ENCODE data around the gene PCBP3. TPM values are rescaled to one million over a fixed set of nuclear protein-coding genes. Genes with fewer than 3 reads are reported as not detected.

Gene PCBP3
- total RNA-seq, 2 donors from 2014 or later, result 2.1 to 5.3 TPM

DNA sequence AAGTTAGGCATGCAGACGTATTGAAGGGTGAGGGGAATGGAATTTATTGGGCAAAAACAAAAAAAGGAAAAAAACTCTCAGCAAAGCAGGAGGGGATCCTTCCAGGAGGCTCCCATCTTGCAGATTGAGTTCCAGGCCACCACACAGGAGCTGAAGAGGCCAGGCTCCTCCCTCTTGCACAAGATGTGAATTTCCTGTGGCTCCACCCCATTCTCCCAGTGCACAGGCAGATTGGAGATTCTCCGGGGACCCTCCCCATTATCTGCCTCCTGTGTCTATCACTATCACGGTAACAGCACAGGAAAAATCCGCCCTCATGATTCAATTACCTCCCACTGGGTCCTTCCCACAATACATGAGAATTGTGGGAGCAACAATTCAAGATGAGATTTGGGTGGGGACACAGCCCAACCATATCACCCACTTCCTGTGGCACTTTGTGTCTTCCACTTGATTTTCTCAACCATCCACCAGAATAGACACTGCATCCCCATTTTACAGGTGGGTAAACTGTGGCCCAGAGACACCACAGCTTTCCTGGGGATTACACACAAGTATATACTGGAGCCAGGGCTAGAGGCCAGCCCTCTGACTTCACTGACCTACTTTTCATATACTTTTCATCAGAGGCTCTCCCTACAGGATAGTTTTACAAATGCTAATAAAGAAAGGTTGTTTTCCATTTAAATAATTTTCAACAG is 319.2 kb downstream of the PCBP3 start:
- Histone ChIP-seq H3K27me3 (no peaks in the 10 kb centered on the region), H3K27ac (no peak overlapping the region), H3K9me3 (no peaks in the 10 kb centered on the region), H3K4me1 (no peaks in the 10 kb centered on the region), H3K4me3 (no peak overlapping the region), H3K36me3 (no peaks in the 10 kb centered on the region), H3K9ac (ENCODE audit: low read depth in 2 of 2, low read length in 2 of 2) (no peak overlapping the region)
- intact Hi-C loops (cut with DNase I), result no loop called here
- DNase-seq, result no peak
- TF ChIP-seq, protein P1, sequence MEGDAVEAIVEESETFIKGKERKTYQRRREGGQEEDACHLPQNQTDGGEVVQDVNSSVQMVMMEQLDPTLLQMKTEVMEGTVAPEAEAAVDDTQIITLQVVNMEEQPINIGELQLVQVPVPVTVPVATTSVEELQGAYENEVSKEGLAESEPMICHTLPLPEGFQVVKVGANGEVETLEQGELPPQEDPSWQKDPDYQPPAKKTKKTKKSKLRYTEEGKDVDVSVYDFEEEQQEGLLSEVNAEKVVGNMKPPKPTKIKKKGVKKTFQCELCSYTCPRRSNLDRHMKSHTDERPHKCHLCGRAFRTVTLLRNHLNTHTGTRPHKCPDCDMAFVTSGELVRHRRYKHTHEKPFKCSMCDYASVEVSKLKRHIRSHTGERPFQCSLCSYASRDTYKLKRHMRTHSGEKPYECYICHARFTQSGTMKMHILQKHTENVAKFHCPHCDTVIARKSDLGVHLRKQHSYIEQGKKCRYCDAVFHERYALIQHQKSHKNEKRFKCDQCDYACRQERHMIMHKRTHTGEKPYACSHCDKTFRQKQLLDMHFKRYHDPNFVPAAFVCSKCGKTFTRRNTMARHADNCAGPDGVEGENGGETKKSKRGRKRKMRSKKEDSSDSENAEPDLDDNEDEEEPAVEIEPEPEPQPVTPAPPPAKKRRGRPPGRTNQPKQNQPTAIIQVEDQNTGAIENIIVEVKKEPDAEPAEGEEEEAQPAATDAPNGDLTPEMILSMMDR (IDR thresholded peaks at IDR 0.05), result no peak

DNA sequence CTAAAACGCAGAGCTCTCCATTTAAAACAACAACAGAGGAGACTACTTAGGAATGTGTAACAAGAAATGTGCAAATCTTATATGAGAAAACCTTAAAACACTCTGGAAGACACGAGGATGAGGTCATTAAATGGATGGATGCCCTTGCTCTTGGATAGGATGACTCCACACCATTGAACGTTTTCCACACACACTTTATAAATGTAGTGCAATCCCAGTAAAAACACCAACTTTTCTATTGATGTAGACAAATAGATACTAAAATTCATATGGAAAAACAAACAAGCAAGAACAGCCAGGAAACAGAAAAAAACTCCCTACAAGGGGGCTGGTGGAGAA is 319.7 kb downstream of the PCBP3 start:
- TF ChIP-seq, protein P1 (IDR thresholded peaks at IDR 0.05), result no peak
- Histone ChIP-seq H3K4me1 (no peaks in the 10 kb centered on the region), H3K4me3 (no peak overlapping the region), H3K9me3 (no peaks in the 10 kb centered on the region), H3K36me3 (no peaks in the 10 kb centered on the region), H3K27me3 (no peaks in the 10 kb centered on the region), H3K9ac (ENCODE audit: low read depth in 2 of 2, low read length in 2 of 2) (no peak overlapping the region), H3K27ac (no peak overlapping the region)
- intact Hi-C loops (cut with DNase I), result no loop called here
- no peak for DNase-seq

DNA sequence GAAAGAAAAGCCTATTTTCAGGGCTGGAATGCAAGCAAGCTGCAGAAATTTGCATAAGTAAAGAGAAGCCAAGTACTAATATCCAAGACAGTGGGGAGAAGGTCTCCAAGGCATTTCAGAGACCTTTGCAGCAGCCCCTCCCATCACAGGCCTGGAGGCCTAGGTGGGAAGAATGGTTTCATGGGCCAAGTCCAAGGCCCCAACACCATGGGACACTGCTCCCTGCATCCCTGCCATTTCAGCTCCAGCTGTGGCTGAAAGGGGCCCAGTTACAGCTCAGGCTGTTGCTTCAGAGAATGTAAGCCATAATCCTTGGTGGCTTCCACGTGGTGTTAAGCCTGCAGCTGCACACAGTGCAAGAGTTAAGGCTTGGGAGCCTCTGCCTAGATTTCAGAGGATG is 321.1 kb downstream of the PCBP3 start:
- Histone ChIP-seq H3K4me3 (no peak overlapping the region), H3K27ac (no peak overlapping the region), H3K4me1 (no peaks in the 10 kb centered on the region), H3K9ac (ENCODE audit: low read depth in 2 of 2, low read length in 2 of 2) (no peak overlapping the region), H3K36me3 (no peaks in the 10 kb centered on the region), H3K9me3 (no peaks in the 10 kb centered on the region), H3K27me3 (no peaks in the 10 kb centered on the region)
- TF ChIP-seq, protein P1 (IDR thresholded peaks at IDR 0.05), result no peak
- no peak for DNase-seq
- intact Hi-C loops (cut with DNase I), result no loop called here

DNA sequence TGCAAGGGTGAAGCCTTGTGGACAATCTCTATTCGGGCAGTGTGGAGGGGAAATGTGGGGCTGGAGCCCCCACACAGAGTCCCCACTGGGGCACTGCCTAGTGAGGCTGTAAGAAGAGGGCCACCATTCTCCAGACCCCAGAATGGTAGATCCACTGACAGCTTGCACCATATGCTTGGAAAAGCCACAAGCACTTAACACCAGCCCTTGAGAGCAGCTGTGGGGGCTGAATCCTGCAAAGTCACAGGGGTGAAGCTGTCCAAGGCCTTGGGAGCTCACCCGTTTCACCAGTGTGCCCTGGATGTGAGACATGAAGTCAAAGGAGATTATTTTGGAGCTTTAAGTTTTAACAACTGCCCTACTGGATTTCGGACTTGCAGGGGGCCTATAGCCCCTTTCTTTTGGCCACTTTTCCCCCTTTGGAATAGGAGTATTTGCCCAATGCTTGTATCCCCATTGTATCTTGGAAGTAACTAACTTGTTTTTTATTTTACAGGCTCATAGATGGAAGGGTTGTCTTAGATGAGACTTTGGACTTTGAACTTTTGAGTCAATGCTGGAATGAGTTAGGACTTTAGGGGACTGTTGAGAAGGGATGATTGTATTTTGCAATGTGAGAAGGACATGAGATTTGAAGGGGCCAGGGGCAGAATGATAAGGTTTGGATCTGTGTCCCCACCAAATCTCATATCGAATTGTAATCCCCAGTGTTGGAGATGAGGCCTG is 321.7 kb downstream of the PCBP3 start:
- H3K27me3 ChIP-seq, result no peaks in the 10 kb centered on the region

DNA sequence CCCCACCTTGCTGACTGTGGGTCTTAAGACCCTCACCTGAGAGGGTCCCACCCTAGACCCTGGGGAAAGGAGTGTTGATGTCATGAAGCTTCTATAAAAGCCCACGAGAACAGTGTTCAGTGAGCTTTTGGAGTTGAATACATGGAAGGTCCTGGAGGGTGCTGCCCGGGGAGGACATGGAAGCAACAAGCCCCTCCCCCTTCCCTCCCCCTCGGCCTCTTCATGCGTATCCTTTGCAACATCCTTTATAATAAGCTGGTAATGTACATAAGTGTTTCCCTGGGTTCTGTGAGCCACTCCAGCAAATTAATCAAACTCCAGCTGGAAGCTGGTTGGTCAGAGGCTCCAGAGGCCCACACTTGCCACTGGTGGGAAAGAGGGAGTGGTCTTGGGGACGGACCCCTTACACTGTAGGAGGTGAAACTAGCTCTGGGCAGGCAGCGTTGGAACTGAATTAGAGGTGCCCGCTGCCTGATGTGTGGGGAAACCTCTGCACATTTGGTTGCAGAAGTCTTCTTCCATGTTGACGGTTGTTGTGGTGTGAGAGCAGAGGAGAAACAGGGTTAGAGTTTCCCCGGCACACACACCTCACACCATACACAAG is 323.4 kb downstream of the PCBP3 start:
- H3K36me3 ChIP-seq, result no peaks in the 10 kb centered on the region
- DNase-seq, result no peak
- no peak overlapping the region for H3K9ac ChIP-seq (ENCODE audit: low read depth in 2 of 2, low read length in 2 of 2)
- H3K9me3 ChIP-seq, result no peaks in the 10 kb centered on the region
- H3K27me3 ChIP-seq, result no peaks in the 10 kb centered on the region
- intact Hi-C loops (cut with DNase I), result no loop called here
- no peak overlapping the region for H3K27ac ChIP-seq
- no peaks in the 10 kb centered on the region for H3K4me1 ChIP-seq
- H3K4me3 ChIP-seq, result no peak overlapping the region
- TF ChIP-seq, protein P1 (IDR thresholded peaks at IDR 0.05), result no peak

More for the DNA sequence above, 321.7 kb downstream of the PCBP3 start:
- DNase-seq, result no peak
- H3K9ac ChIP-seq (ENCODE audit: low read depth in 2 of 2, low read length in 2 of 2), result no peak overlapping the region
- H3K4me1 ChIP-seq, result no peaks in the 10 kb centered on the region
- no peak overlapping the region for H3K4me3 ChIP-seq
- H3K36me3 ChIP-seq, result no peaks in the 10 kb centered on the region
- TF ChIP-seq, protein P1 (IDR thresholded peaks at IDR 0.05), result no peak
- no peaks in the 10 kb centered on the region for H3K9me3 ChIP-seq
- intact Hi-C loops (cut with DNase I), result no loop called here
- H3K27ac ChIP-seq, result no peak overlapping the region
